Hippocampal formation (tissue), 2 donors: ENCODE data around the gene HIVEP3.

ENCODE experiments used
- DNase-seq, 2 donors: peaks; one replicate each; lab custom pipeline; 2025; lab: John Stamatoyannopoulos, UW

Gene HIVEP3

DNA sequence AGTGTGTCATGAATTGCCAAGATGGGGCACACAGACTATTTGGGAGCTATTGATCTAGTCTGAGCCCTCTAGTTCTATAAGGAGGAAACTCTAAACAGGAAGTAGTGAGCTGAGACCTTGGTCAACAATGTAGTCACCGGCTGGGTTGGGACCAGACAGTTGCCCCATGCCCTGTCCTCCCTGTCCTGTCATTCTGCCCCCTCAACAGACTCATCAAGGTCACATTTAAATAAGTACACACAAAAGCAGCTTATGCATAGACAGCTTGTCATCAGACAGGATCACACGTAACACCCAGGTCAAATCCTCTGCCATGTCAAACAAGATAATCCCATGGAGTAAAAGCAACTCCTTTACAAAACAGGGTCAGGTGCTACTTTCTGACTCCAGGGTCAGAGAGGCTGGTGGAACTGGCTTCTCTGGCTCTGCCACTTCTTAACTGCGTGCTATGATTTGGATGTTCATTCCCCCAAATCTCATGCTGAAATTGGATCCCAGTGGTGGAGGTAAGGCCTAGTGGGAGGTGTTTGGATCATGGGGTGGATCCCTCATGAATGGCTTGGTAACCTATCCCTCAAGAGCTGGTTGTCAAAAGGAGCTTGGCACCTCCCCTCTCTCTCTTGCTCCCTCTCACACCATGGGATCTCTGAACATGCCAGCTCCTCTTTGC lies 128.9 kb downstream of the HIVEP3 start:
- DNase-seq, result no peak

DNA sequence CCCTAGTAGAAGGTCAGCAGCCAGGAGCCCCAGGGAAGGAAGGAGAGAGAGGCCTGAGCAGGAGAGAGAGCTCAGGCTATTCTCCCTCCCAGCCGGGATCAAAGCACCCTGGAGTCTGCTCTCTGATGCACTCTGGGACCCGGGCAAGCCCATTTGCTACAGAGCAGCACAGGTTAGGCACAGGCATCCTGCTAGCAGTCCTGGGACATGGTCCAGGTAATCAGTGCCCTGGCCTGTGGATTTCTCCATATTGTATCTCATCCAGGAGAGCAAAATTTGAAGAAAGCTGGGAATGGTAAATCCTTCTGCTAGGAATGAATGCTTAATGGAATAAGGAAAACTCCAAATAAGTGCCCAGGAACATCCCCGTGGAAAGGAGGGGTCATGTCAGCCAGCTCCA lies 130.3 kb downstream of the HIVEP3 start:
- DNase-seq, result no peak

DNA sequence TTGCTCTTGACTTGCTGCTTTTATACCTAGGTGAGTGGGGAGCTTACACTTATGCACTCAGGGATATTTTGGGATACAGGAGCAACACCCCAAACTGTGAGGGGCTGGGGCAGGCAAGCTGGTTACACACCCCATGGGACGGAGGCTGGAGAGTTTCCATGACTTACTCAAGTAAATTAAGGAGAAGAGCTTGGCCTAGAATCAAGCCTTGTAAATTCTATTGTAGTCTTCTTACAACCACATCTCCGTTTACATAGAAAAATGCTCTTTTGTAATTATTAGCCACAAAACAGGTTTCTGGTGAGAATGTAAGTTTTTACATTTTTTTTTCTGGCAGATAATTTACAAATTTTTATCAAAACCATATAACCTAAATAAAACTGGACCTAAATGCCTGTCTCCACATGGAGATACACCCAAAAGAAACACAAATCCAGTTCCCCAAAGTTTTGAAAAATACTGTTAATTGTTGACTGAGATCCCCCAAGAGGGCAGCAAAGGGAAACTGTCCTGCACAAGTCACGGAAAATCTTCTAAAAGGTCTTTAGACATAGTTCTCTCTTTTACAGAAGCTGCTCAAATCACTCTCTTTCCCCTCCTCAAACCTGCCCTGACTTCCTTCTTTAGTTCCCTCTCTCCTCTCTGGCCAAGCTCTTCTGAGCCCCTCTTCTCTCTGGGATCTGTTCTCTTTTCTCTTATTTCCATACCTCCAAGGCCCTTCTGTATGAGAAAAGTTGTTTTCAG lies 134.0 kb downstream of the HIVEP3 start:
- no peak for DNase-seq

DNA sequence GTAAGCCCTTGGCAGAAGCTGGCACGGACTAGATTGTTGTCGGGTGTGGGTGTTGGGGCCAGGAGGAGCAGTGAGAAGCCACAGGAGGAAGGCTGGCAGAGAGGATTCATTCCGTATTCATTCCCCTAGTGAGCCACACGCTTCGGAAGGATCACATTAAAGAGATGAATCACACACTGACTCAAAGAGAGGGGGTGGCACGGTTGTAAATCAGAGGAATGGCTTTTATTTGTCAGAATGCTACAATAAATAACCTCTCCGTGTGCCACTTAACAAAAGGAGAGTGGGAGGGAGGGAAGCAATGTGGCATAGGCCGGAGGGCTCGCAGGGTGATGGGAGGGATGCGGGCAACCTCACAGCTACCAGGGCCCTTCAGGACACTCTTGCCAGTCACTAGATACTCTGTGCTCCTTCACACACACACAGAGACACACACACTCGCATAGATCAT lies 135.5 kb downstream of the HIVEP3 start:
- DNase-seq, result peak in 1 of 2 donors; percentile 36

DNA sequence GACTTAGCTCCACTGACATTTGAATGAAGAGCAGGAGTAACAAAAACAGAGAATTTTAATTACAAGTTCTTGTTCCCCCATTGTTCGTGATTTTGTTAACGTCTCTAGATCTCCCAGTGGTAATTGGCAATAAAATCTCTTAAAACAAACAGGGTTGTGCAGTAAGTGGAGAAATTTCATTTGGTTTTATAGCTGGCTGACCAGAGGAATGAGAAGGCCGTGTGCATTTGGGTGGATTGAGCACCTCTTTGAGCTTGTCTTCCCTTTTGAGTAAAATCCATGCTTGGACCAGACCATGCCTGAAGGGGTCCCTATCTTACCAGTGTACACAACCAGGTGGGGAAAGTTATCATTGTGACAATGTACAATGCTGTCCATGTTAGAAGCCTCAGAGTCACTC lies 137.8 kb downstream of the HIVEP3 start:
- no peak for DNase-seq

DNA sequence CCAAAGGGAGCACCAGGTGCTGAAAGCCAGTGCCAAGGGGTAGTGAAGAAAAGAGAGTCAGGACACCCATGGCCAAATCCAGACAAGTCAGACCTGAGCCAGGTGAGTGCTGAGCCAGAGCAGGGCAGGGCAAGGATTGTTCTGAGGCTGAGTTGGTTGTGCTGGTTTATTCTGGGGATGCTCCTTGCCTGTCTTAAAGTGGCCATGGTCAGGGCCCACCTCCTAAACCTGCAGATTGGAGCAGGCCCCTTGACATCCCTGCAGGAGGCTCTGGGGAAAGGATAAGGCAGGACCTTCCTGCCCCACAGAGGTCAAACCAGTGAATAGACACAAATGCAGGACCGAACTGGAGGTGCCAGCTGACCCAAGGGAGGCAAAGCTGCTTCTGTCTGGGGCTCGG lies 138.4 kb downstream of the HIVEP3 start:
- DNase-seq, result no peak

DNA sequence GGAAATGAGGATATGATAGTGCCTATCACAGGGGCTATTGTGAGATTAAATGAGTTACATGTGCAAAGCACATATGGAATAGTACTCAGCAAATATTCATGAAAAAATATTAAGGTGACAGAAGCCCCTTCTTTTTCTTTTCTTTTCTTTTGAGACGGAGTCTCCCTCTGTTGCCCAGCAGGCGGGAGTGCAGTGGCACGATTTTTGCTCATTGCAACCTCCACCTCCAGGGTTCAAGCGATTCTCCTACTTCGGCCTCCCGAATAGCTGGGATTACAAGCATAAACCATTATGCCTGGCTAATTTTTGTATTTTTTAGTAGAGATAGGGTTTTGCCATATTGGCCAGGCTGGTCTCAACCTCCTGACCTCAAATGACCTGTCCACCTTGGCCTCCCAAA lies 139.4 kb downstream of the HIVEP3 start:
- no peak for DNase-seq

DNA sequence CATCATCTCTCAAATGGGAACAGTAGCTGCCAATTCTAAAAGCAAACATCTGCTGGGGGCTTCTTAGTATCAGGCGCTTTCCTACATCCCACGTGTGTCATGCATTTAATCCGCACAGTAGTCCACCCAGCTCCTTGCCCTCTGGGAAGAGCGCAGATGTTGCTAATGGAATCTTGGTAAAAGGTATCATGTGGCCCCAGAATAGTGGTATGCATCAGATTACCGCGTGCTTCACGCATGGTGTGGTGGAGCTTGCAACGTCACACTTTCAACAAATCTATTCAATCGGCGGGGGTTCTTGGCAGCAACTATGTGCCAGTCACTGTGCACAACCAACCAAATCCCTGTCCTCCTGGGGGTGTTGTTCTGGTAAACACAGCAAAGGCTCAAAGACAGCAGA lies 141.0 kb downstream of the HIVEP3 start:
- DNase-seq, result no peak

DNA sequence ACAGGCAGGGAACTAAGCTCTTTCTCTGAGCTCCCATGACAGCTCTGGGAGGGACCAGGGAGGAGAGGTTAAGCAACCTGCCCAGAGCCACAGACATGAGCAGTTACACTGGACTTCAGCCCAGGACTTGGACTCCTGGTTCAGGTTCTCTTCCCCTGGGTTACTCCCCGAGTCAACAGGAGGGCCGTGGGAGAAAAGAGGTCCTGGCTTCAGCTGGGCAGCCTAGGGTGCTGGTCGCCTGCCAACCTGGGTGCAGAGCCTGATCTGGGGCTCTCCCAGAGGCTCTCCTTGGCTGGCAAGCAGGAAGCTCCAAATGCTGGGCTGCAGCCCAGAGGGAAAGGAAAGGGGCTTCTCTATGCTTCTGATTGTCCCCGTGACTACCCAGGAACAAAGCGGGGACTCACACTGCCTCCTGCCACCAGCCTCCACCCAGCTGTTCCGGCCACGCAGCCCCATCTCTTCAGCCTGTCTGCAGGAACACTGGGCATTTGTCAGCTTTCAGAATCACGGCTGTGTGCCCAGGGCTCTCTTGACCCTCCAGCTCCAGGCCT lies 141.8 kb downstream of the HIVEP3 start:
- DNase-seq, result peak; percentile 90 to 94

DNA sequence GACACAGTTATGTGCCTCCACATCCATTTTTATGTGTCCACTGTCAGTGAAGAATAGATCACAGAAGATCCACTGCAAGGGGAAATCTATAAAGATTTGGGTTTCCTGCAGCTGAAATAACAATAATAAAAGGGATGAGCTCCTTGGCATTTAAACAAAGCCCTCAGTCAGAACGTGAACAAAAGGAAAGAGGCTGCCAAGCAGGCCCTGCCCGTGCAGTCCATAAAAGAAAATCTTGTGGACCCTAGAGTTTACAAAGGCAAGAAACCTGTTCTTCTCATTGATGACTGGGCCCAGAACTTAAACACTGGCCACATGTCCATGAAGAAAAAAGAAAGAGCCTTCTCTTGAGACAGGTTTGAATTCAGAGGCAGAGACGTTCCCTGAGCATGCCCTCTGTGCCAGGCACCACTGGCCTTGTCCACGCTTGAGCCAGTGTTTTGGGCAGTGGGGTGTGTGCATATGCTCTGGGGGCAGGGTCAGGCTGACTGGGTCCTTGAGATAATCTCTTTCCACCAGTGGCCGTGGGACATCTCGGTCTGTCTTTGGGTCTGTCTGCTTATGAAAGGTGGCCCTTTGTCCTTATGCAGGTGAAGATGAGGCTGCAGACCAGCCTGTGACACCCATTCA lies 142.7 kb downstream of the HIVEP3 start:
- DNase-seq, result peak in 1 of 2 donors; percentile 51

DNA sequence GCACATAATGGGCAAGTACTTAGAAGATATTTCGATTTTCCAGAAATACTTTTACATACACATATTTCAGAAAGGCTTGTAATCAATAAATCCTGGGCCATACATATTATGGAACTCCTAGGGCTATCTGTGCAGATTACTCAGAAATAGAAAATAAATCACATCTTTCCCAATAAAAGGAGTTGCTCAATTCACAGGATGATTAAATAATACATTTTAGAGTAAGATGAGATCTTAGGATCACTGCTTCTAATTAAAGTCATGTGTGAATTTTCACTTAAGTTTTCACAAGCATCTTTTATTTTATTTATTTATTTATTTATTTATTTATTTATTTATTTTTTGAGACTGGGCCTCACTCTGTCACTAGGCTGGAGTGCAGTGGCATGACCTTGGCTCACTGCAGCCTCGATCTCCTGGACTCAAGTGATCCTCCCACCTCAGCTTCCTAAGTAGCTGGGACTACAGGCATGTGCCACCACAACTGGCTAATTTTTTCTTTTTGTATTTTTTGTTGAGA lies 144.2 kb downstream of the HIVEP3 start:
- DNase-seq, result no peak

DNA sequence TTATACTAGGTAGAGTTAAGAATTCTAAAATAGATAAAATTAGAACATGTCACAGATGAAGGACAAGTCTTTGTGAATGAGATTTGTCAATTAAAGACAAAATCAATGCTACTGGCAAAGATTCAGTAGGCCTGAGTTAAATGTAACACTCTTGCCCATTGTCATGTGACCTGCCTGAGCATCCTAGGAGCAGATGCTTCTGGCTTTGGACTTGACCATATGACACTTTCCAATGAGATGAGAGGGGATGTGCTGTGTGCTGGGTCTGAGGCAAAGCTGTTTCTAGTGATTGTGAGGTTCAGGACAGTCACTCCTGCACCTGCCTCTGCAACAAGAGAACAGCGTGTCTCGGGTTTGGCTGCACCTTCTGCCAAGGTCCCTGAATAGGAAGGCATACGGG lies 144.9 kb downstream of the HIVEP3 start:
- DNase-seq, result no peak

DNA sequence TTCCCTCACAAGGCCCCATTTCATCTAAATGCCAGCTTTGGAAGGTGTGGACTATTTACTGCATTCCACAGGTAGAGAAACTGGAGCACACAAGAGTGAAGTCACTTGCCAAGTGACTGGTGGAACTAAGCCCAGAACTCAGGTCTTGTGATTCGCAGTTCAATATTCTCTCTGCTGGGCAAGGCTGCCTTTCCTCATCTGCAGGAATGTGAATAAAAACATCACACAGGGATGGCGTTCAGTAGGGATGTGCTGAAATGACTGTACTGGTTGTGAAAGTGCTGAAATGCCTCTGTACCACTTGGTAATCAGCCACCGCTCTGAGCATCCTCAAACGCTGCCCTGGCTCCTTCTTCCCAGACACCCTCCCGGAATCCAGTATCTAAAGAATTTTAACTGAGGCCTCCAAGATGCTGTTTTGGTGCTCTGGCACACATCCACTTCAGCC lies 145.6 kb downstream of the HIVEP3 start:
- no peak for DNase-seq

DNA sequence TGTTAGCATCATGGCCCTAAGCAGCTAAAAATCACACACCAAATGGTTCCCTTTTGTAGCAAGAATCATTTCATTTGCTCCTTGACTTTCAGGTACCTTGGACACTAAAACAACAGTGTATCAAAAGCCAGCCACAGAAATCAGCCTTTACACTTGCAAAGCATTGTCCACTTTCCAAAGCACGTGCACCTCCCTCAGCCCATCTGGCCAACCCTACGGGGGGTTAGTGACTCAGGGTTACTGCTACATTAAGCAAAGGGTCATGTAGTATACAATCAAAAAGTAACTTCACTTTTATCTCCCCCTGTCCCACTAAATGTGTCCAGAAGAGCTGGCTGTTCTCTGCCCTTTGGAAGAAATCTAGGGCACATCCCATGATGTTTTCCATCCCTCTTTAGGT lies 149.7 kb downstream of the HIVEP3 start:
- DNase-seq, result no peak

DNA sequence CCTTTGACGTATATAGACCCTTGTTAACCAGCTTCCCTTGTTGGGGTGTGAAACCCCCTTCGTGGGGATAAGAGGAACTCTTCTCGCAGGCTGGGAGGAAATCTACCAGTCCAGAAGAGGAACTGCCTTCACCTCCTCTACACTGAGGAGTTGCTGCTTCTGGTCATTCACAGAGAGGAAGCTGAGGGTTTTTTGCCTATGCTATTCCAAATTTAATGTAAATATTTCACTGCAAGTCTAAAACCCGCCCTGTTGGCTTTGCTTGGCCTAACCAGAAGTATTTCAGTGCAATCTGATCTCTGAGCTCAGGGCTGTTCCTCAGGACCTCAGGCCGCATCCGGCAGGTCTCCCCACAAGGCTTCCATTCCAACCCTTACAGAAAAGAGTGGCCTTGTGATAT lies 150.1 kb downstream of the HIVEP3 start:
- DNase-seq, result no peak

DNA sequence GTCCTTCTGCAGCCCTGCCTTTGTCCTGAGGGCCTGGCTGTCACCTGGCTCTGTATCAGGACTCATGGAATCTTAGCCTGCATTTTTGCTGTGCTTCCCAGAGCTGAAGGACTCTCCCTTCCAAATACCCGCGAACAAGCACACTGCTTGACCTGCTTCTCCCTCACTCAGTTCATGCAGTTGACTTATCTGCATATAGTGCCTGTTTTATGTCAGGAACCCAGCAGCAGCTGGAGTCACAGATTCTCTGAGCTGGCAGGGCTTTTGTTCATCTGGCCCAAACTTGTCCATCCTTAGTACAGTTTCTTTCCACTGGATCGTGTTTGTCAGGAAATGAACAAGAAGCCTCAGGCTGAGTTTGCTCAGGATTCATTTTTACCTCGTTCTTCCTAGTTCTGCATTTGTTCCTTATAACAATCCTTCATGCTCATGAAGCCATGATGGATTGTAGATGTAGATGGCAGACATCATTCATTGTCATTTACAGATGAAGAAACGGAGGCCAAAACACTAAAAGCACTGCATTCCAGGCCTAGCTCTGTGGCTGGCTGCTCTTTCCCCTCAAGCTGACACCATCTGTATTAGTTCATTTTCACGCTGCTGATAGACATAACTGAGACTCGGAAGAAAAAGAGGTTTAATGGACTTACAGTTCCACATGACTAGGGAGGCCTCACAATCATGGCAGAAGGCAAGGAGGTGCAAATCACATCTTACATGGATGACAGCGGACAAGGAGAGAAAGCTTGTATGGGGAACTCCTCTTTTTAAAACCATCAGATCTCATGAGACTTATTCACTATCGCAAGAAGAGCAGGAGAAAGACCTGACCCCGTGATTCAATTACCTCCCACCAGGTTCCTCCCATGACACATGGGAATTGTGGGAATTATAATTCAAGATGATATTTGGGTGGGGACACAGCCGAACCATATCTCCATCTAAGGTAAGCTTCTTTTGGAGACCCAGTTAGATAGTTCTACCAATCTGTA lies 150.9 kb downstream of the HIVEP3 start:
- no peak for DNase-seq

DNA sequence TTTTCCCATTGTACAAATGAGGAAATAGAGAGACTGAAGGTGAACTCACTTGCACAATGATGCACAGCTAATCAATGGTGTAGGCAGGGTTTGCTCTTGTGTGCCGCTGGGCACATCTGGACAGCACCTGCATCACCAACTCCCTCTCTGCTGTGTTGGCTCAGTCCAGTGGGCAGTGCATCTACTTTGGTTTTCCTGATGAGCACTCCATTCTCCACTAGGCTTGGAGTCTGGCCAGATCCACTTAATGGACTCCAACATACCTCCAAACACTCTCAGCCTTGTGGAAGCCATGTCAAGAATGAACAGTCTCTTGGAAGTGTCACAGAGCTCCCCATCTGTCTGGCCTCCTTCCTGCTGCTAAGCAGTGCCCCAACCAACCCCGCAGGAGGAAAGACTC lies 152.2 kb downstream of the HIVEP3 start:
- DNase-seq, result no peak

DNA sequence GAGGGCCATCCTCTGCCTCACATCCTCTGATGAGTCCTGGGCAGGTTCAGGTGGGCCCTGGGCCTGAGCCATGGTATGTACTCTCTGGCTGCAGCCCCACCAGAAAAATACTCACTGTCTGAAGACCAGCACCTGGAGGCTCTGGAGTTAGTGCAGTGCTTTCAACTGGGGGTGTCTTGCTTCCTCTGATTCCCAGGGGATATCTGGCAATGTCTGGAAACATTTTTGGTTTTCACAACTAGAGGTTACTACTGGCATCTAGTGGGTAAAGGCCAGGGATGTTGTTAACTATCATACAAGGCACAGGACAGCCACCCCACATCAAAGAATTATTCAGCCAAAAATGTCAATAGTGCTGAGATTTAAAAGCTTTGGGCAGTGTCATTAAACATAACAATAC lies 152.7 kb downstream of the HIVEP3 start:
- DNase-seq, result no peak

DNA sequence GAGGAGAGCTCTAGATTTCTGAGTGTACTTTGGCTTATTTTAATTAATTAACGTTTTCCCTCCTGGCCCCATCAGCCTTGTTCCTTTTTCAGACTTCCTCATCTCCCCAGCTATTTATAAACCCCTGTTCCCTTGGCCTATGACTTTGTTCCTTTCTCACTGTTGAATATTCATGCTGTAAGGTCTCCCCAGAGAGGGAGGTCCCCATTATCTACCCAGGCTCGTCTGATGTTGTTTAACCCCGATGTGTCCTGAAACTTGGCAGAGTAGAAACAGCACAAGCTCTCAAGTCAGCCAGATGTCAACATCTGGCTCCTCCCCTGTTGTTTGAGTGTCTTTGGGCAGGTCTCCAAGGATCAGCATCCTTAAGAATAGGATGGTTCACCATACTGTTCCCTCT lies 153.6 kb downstream of the HIVEP3 start:
- no peak for DNase-seq

DNA sequence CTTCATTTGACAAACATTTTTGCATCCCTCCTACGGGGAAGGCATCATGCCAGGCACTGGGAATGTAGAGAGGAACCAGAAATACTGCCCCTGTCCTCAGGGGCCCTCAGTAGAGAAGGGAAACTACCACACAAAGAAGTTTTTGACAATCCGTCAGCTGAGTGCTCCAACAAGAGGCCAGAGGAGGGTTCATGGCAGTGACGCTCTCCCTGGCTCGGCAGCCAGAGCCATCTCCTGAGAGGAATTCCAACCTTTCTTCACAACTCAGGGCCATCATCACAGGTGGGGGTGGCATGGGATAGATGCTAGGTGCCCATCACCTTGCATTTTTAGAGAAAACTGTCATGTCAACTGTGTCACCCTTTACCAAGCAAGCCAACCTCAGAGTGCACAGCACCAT lies 154.1 kb downstream of the HIVEP3 start:
- DNase-seq, result peak in 1 of 2 donors; percentile 16

DNA sequence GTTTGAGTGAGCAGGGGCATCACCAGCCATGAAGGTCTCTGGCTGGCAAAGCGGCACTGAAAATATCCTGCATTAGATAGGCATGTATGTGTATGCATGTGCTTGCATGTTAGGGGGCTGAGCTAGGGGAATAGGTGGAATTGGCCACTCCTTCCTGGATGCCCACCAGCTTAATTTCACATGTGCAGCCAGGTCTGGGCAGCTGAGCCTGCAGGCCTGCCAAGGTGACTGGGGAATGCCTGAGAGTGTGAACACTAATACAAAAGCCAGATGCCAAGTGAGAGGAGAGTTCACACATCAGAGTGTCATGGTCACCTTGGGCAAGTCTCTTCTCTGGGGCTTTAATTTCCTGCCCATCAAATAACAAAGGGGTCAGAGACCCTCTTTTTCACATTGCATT lies 155.9 kb downstream of the HIVEP3 start:
- DNase-seq, result no peak
